SK-N-SH (cell line): ENCODE results near the gene STX17. TPM values are rescaled to one million over a fixed set of nuclear protein-coding genes. Genes with fewer than 3 reads are reported as not detected.
A peak's percentile ranks its signal among the peaks of the same experiment; 100 is the strongest.

Experiments used
- CTCF ChIA-PET: fragments of 300-600, 350-600 bp; formaldehyde crosslinking; extraction: SDS; loops from one replicate; lab custom pipeline; 2021; lab: Yijun Ruan, JAX
- POLR2A ChIA-PET: fragments of 350-600 bp; sonication (Branson Sonifier 250); formaldehyde crosslinking; extraction: SDS; loops from one replicate; lab custom pipeline; 2020; ENCODE audit warnings: antibody characterized with exemption, inconsistent platforms; lab: Yijun Ruan, JAX
- DNase-seq: peaks from one replicate; pipeline ENCODE4 v3.0.0; 2012
- H2AFZ ChIP-seq: fragments of 200-600 bp; sonication (generic); 2 replicates; pipeline ENCODE4 v1.8.1; 2016; ENCODE audit warnings: antibody characterized with exemption, mild to moderate bottlenecking, low read depth
- H3F3A ChIP-seq: fragments of 200-600 bp; sonication (generic); replicated peaks from 2 replicates; pipeline ENCODE3; 2016; ENCODE audit warnings: antibody characterized with exemption, mild to moderate bottlenecking; ENCODE audit not compliant: insufficient read depth
- H3K27ac ChIP-seq, 2 experiments: fragments of 200-500 bp in 1 of 2; fragments of 200-600 bp in 1 of 2; sonication (Bioruptor generic) in 1 of 2; sonication (generic), shearing (Covaris generic) in 1 of 2; 2 replicates each; pipeline versions ENCODE4 v1.5.1 to v1.6.1; 2014 to 2016; ENCODE audit warnings: low read depth in 2 of 2, inconsistent platforms in 1 of 2, low read length in 1 of 2, mild to moderate bottlenecking in 1 of 2, mixed read lengths in 1 of 2
- H3K27me3 ChIP-seq: fragments of 200-600 bp; sonication (generic), shearing (Covaris generic); 2 replicates; pipeline ENCODE4 v1.6.1; 2016; ENCODE audit warnings: mixed run types; ENCODE audit not compliant: insufficient read depth
- H3K36me3 ChIP-seq, 2 experiments: fragments of 200-500 bp in 1 of 2; fragments of 200-600 bp in 1 of 2; sonication (Bioruptor generic) in 1 of 2; sonication (generic) in 1 of 2; replicated peaks in 1 of 2; 2 replicates each; pipeline versions ENCODE3 to v1.5.1; 2014 to 2016; ENCODE audit warnings: low read length in 1 of 2, mild to moderate bottlenecking in 1 of 2; ENCODE audit not compliant: insufficient read depth in 2 of 2, control insufficient read depth in 1 of 2
- H3K4me1 ChIP-seq, 2 experiments: fragments of 200-500 bp in 1 of 2; fragments of 200-600 bp in 1 of 2; sonication (Bioruptor generic) in 1 of 2; sonication (generic), shearing (Covaris generic) in 1 of 2; 2 replicates each; pipeline versions ENCODE4 v1.5.1 to v1.6.1; 2014 to 2016; ENCODE audit warnings: low read depth in 1 of 2, low read length in 1 of 2, mixed run types in 1 of 2; ENCODE audit not compliant: insufficient read depth in 2 of 2, control insufficient read depth in 1 of 2
- H3K4me2 ChIP-seq: fragments of 200-600 bp; sonication (generic), shearing (Covaris generic); 2 replicates; pipeline ENCODE4 v1.6.1; 2017; ENCODE audit warnings: mixed run types
- H3K4me3 ChIP-seq, 2 experiments: fragments of 200-500 bp in 1 of 2; fragments of 200-600 bp in 1 of 2; sonication (Bioruptor generic) in 1 of 2; sonication (generic), shearing (Covaris generic) in 1 of 2; 2 replicates each; pipeline versions ENCODE4 v1.5.1 to v1.8.1; 2014 to 2016; ENCODE audit warnings: low read depth in 2 of 2, inconsistent platforms in 1 of 2, low read length in 1 of 2, mild to moderate bottlenecking in 1 of 2, mixed read lengths in 1 of 2, moderate library complexity in 1 of 2
- H3K79me2 ChIP-seq: fragments of 200-600 bp; sonication (generic); 2 replicates; pipeline ENCODE4 v1.8.1; 2017; ENCODE audit warnings: mild to moderate bottlenecking; ENCODE audit not compliant: insufficient read depth
- H3K9ac ChIP-seq: fragments of 200-600 bp; sonication (generic); 2 replicates; pipeline ENCODE4 v1.6.1; 2017; ENCODE audit warnings: mixed run types
- H3K9me2 ChIP-seq: fragments of 200-600 bp; sonication (generic); 2 replicates; pipeline ENCODE4 v1.6.1; 2017; ENCODE audit warnings: mixed run types
- H3K9me3 ChIP-seq: fragments of 200-600 bp; sonication (generic); 2 replicates; pipeline ENCODE4 v1.6.1; 2017; ENCODE audit warnings: mixed run types, mild to moderate bottlenecking, moderate library complexity
- H4K20me1 ChIP-seq: fragments of 200-600 bp; sonication (generic); 2 replicates; pipeline ENCODE4 v1.6.1; 2017; ENCODE audit warnings: mild to moderate bottlenecking, mixed run types; ENCODE audit not compliant: insufficient read depth
- EZH2phosphoT487 ChIP-seq: fragments of 200-600 bp; sonication (generic); IDR thresholded peaks from 2 replicates; pipeline ENCODE4 v1.6.1; 2017; ENCODE audit warnings: low read depth, mixed run types, mild to moderate bottlenecking, antibody characterized with exemption, moderate library complexity, borderline replicate concordance
- FOSL2 ChIP-seq: IDR thresholded peaks from 2 replicates; pipeline ENCODE4 v1.4.0; 2012; ENCODE audit warnings: low read depth, mild to moderate bottlenecking, moderate library complexity, borderline replicate concordance
- JUND ChIP-seq: IDR thresholded peaks from 2 replicates; pipeline ENCODE4 v1.4.0; 2012
- TCF12 ChIP-seq: IDR thresholded peaks from 2 replicates; pipeline ENCODE4 v1.4.0; 2012
- WGBS: methylation state at CpG from one replicate; pipeline ENCODE4 v1.1.6; 2017; ENCODE audit warnings: low lambda C conversion rate; 5-methylcytosine and 5-hydroxymethylcytosine counted together
- polyA plus RNA-seq, 3 experiments: library from polyadenylated mRNA; depleted of rRNA; stranded (reverse); fragments of >200 nt; gene quantifications; 2 replicates each; pipeline ENCODE4 v1.2.3, GENCODE V29; 2012
- TF ChIP-seq, protein P1 (sequence below): IDR thresholded peaks from 2 replicates; pipeline ENCODE4 v1.4.0; 2012; ENCODE audit warnings: low read depth
- TF ChIP-seq, protein P2 (sequence below): IDR thresholded peaks from 2 replicates; pipeline ENCODE4 v1.4.0; 2012; ENCODE audit warnings: low read depth, borderline replicate concordance
- TF ChIP-seq, protein P3 (sequence below): fragments of 150-350 bp; IDR thresholded peaks from 2 replicates; pipeline ENCODE4 v1.6.1; 2016; ENCODE audit warnings: mild to moderate bottlenecking, low read depth, low read length

Gene STX17
- polyA plus RNA-seq, 1 of the 3 experiments (the other 2 are of a cell fraction) = 6.1 TPM

DNA sequence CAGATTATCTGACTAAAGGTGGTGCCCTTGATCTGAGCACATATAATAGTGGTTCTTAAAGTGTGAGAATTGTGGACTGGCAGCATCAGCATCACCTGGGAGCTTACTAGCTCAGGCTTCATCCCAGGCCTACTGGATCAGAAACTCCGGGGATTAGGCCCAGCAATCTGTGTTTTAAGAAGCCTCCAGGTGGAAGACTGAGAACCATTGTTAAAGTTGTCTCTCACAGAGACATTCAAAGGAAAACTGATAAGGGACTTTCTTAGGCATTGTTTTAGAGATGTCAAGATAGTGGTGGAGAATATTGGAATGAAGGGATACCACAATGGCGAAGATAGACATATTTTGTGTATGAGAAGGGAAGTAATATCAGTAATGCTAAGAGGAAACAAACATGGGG, 59.5 kb downstream of the STX17 start:
- Histone ChIP-seq H3K27ac (no peak overlapping the region), H3K9ac (no peak overlapping the region), H4K20me1 (no peaks in the 10 kb centered on the region), H3K4me3 (no peak overlapping the region), H3F3A (no peaks in the 10 kb centered on the region), H3K27me3 (no peaks in the 10 kb centered on the region), H3K36me3 (peaks cover 26 to 52% of the 10 kb centered on the region in 2 experiments), H3K4me2 (no peak overlapping the region), H3K9me2 (no peaks in the 10 kb centered on the region), H3K9me3 (no peaks in the 10 kb centered on the region), H3K79me2 (peaks cover 3% of the 10 kb centered on the region; the same call in 1 of the 2 replicates), H2AFZ (no peak overlapping the region), H3K4me1 (peaks cover 0 to 17% of the 10 kb centered on the region in 2 experiments; a peak in 2 of 4 replicates)
- TF ChIP-seq, protein P1, sequence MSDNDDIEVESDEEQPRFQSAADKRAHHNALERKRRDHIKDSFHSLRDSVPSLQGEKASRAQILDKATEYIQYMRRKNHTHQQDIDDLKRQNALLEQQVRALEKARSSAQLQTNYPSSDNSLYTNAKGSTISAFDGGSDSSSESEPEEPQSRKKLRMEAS = no peak
- TF ChIP-seq, protein P2, sequence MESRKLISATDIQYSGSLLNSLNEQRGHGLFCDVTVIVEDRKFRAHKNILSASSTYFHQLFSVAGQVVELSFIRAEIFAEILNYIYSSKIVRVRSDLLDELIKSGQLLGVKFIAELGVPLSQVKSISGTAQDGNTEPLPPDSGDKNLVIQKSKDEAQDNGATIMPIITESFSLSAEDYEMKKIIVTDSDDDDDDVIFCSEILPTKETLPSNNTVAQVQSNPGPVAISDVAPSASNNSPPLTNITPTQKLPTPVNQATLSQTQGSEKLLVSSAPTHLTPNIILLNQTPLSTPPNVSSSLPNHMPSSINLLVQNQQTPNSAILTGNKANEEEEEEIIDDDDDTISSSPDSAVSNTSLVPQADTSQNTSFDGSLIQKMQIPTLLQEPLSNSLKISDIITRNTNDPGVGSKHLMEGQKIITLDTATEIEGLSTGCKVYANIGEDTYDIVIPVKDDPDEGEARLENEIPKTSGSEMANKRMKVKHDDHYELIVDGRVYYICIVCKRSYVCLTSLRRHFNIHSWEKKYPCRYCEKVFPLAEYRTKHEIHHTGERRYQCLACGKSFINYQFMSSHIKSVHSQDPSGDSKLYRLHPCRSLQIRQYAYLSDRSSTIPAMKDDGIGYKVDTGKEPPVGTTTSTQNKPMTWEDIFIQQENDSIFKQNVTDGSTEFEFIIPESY = no peak
- TF ChIP-seq, protein P3, sequence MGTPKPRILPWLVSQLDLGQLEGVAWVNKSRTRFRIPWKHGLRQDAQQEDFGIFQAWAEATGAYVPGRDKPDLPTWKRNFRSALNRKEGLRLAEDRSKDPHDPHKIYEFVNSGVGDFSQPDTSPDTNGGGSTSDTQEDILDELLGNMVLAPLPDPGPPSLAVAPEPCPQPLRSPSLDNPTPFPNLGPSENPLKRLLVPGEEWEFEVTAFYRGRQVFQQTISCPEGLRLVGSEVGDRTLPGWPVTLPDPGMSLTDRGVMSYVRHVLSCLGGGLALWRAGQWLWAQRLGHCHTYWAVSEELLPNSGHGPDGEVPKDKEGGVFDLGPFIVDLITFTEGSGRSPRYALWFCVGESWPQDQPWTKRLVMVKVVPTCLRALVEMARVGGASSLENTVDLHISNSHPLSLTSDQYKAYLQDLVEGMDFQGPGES = no peak
- no peak for TF ChIP-seq EZH2phosphoT487
- CTCF ChIA-PET = no interaction called here
- 86% methylated on average over 2 of the region's 2 CpGs for WGBS
- POLR2A ChIA-PET = no interaction called here
- DNase-seq = no peak

DNA sequence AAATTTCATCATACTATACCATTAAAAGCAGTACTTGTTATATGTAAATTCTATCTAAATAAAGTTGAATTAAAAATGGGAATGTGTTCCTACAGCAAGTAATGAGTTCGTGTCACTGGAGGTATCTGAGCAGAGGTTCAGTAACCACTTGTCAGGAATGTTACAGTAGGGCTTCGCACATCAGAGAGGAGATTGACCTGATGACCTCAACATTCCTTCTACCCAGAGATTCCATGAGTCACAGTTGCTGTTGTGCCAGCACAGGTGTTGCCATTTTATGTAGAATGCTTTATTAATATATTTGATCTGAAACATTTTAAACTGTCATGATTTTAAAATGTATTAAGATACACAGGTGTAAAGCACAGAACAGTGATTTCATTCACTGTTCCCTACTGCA, 60.3 kb downstream of the STX17 start:
- Histone ChIP-seq H3K4me1 (peaks cover 0 to 17% of the 10 kb centered on the region in 2 experiments; a peak in 2 of 4 replicates), H2AFZ (no peak overlapping the region), H3K9me3 (no peaks in the 10 kb centered on the region), H3K9me2 (no peaks in the 10 kb centered on the region), H3K9ac (no peak overlapping the region), H3K36me3 (peaks cover 30 to 47% of the 10 kb centered on the region in 2 experiments), H3K27ac (no peak overlapping the region), H4K20me1 (no peaks in the 10 kb centered on the region), H3K27me3 (no peaks in the 10 kb centered on the region), H3K79me2 (peaks cover 3% of the 10 kb centered on the region; the same call in 1 of the 2 replicates), H3F3A (no peaks in the 10 kb centered on the region), H3K4me2 (no peak overlapping the region), H3K4me3 (no peak overlapping the region)
- CTCF ChIA-PET = no interaction called here
- DNase-seq = no peak
- POLR2A ChIA-PET = no interaction called here
- 91% methylated on average over 2 of the region's 2 CpGs for WGBS
- 0 out of 2 replicates have a peak, but pooled peaks have one; percentile 17 for TF ChIP-seq JUND
- peak; percentile 31 for TF ChIP-seq TCF12
- TF ChIP-seq, protein P3 = no peak
- peak; percentile 16; the same call in 1 of the 2 replicates for TF ChIP-seq FOSL2
